ENCODE data around the gene FAM107B.

The FAM107B gene

GRCh38 chr10:14563076-14563336 lies 211.7 kb downstream of the FAM107B start:
- Histone ChIP-seq H3K27ac (ENCODE audit: extremely low read depth, low read depth, low read length) (no peak overlapping the region), H3K4me3 (ENCODE audit: low read depth, low read length) (no peak overlapping the region), H3K36me3 (ENCODE audit: control insufficient read depth in 2 of 2, insufficient read depth in 1 of 2, low read length in 2 of 2) (peaks cover 0 to 8% of the 10 kb centered on the region in 2 experiments; a peak in 2 of 3 replicates), H3K4me1 (ENCODE audit: control insufficient read depth, insufficient read depth, low read length) (peaks cover 6% of the 10 kb centered on the region), H3K9me3 (ENCODE audit: control insufficient read depth, insufficient read depth, low read depth, low read length) (no peaks in the 10 kb centered on the region)
- CTCF ChIA-PET, result no interaction called here
- POLR2A ChIA-PET, result interaction anchor here (0.5 kb wide), 1 partner anchor 227 kb away, joined by 3 read pairs; no protein-coding TSS in a partner anchor
- TF ChIP-seq SP7 (tag by site-specific recombination; IDR thresholded peaks at IDR 0.05) (no peak), ZNF776 (tag by site-specific recombination; IDR thresholded peaks at IDR 0.05; ENCODE audit: borderline replicate concordance) (no peak), ZFP41 (tag by site-specific recombination; IDR thresholded peaks at IDR 0.05; ENCODE audit: borderline replicate concordance) (no peak), PATZ1 (tag by site-specific recombination; IDR thresholded peaks at IDR 0.05) (no peak), ZNF350 (tag by site-specific recombination; IDR thresholded peaks at IDR 0.05) (no peak)

DNA sequence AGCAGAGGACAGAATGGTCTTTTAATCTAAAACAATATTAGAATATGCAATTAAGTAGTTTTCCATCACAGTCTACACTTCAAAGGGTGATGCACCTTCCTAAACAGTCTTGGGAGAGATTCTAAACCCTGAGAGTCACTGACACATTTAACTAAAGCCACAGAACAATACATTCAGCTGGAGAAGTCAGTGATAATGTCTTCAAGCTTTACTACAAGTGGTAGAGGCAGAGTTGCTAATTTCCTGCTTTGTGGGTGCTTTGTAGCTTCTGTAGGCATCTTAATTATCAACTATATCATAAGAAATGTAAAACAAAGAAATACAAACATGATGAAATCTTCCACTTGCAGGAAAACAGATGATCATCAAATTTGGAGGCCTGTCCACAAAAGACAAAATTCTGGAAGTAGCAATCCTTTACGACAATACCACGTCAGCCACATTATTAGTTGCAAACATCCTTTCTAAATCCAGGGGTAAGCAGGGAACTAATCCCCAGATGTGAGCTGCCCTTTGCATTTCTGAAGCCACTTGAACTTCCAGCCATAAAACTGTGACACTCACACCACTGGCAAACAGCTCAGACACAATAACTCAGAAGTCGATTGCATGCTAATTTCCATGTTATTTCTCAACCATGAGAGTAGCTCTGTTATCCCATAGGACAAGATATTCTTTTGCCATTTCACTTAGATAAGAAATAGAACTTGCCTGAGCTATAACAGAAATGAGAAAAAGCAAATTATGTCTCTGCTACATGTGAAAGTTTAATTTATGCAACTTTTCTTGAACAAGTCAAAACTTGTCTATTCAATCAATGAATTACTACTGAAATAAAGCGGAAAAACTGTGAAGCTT lies 212.2 kb downstream of the FAM107B start:
- POLR2A ChIA-PET, result interaction anchor here (0.5 kb wide), 1 partner anchor 228 kb away, joined by 3 read pairs; no protein-coding TSS in a partner anchor
- no peaks in the 10 kb centered on the region for H3K9me3 ChIP-seq (ENCODE audit: control insufficient read depth, insufficient read depth, low read depth, low read length)
- TF ChIP-seq INSM2 (tag by site-specific recombination; IDR thresholded peaks at IDR 0.05) (no peak), PRDM6 (tag by site-specific recombination; IDR thresholded peaks at IDR 0.05) (peak; percentile 93), ZBTB17 (tag by site-specific recombination; IDR thresholded peaks at IDR 0.05) (peak; percentile 65), ZNF701 (tag by site-specific recombination; IDR thresholded peaks at IDR 0.05) (no peak), ZBTB44 (tag by site-specific recombination; IDR thresholded peaks at IDR 0.05) (peak; percentile 49; the same call in 1 of the 2 replicates), BCL11A (tag by site-specific recombination; IDR thresholded peaks at IDR 0.05; ENCODE audit: low read depth) (no peak), OSR2 (tag by site-specific recombination; IDR thresholded peaks at IDR 0.05) (peak; percentile 50; the same call in 1 of the 2 replicates), ZNF112 (tag by site-specific recombination; IDR thresholded peaks at IDR 0.05) (no peak), ZNF394 (tag by site-specific recombination; IDR thresholded peaks at IDR 0.05; ENCODE audit: borderline replicate concordance) (peak; percentile 32; the same call in 1 of the 2 replicates), TRIM28 (IDR thresholded peaks at IDR 0.05; ENCODE audit: borderline replicate concordance, low read length) (peak; percentile 64; the same call in 1 of the 2 replicates), IKZF3 (tag by site-specific recombination; IDR thresholded peaks at IDR 0.05) (0 out of 2 replicates have a peak, but pooled peaks have one; percentile 27)
- CTCF ChIA-PET, result no interaction called here
- no peak overlapping the region for H3K4me3 ChIP-seq (ENCODE audit: low read depth, low read length)
- no peak overlapping the region for H3K27ac ChIP-seq (ENCODE audit: extremely low read depth, low read depth, low read length)
- peaks cover 0 to 6% of the 10 kb centered on the region in 2 experiments; a peak in 2 of 3 replicates for H3K36me3 ChIP-seq (ENCODE audit: control insufficient read depth in 2 of 2, insufficient read depth in 1 of 2, low read length in 2 of 2)
- H3K4me1 ChIP-seq (ENCODE audit: control insufficient read depth, insufficient read depth, low read length), result peaks cover 6% of the 10 kb centered on the region

Measured in HEK293 (cell line).